NOMO-1 treated with dmso at 0.1 percent for 144 hours (cell line): ENCODE results near the gene WFDC5.
"Not testable (repeated sequence)": the region's sequence is repeated elsewhere in the genome, so short reads cannot be mapped to it uniquely, and the experiment has no call there.

Source experiments
- DNase-seq: peaks from one replicate; lab custom pipeline; 2025; ENCODE audit not compliant: unreplicated experiment; lab: John Stamatoyannopoulos, UW

The WFDC5 gene, protein sequence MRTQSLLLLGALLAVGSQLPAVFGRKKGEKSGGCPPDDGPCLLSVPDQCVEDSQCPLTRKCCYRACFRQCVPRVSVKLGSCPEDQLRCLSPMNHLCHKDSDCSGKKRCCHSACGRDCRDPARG

DNA sequence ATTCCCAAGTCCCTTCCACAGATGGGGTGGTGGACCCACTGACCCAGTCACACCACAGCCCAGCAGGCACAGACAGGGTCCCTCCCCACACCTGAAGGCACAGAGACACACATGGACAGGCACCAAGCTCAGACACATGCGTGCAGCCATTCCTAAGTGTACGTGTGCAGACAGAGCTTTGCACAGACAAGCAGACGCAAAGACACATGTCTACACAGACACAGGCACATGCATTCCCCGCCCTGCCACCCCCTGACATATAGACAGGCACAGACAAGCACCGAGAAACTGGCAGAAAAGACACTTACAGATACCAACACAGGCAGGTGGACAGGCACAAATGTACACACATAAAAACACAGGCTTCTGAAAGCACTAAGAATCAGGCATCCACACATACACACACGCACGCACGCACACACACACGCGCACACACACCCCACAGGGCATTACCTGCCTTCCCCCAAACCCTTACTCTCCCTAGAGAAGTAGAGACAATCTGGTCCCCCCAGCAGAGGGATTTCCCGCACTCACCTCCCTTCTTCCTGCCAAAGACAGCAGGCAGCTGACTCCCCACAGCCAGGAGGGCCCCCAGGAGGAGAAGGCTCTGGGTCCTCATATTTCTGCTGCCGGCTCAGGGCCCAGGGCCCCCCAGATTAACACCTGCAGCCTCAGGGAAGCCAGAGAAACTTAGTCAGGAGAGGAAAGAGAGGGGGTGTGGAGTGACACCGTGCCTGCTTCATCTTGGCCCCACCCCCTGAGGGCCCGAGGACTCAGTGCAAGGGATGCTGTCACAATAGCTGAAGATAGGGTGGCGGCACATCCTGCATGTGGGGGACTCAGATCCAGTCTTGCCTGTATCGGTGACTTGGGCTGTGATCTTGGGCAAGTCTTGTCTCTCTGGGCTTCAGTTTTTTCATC is at the start of gene WFDC5:
TSS of gene WFDC5 (minus strand) at position 710 of the 921 bp plus-strand sequence. CDS start at position 619, 91 bp downstream.
- no peak for DNase-seq

DNA sequence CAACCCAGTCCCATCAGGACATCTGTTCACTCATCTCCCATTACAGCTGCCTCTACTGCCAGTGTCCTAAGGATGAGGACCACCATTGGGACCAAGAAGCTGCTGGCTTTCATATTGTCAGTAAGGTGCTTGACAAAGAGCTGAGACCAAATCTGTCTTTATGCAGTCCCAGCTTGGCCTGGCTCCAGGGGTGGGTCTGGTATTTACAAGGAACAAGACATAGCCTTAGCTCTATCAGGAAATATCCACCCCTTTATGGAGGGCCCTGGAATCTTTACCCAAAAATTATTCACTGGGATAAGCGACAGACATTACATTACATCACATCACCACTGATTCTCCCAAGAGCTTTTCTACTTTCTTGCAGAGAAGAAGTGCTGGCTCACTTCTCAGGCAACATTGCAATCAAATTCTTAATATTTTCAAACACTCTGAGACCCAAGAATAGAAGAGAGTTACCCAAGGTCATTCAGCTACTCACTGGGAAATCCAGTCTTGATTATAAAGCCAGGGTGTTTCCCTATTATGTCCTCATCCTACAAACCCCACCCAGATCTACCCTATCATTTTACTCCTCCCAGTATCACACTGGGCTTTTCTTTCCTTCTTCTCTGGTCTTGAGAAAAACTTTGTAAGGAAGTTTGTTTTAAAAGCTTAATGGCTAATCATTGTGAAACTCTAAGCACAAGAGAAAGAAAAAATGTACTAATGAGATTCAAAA is 48.3 kb upstream of the WFDC5 start:
- DNase-seq, result no peak

DNA sequence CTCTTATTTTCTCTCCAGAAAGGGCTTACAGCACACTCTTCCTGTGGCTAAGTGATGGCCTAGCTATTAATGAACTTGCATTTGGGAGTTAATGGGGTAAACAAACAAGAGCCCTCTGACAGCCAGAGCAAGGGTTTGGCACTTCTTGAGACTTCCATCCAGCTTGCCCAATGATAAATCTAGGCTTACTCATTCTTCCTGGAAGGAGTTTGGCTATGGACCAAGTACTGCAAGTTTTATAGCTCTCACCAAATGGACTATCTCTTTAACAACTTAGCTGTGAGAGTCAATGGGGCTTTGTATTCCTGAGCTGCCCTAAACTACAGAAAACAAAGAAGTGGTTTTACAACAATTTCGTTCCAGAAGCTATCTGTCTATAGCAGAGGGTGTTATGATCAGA is 43.0 kb upstream of the WFDC5 start:
- no peak for DNase-seq

DNA sequence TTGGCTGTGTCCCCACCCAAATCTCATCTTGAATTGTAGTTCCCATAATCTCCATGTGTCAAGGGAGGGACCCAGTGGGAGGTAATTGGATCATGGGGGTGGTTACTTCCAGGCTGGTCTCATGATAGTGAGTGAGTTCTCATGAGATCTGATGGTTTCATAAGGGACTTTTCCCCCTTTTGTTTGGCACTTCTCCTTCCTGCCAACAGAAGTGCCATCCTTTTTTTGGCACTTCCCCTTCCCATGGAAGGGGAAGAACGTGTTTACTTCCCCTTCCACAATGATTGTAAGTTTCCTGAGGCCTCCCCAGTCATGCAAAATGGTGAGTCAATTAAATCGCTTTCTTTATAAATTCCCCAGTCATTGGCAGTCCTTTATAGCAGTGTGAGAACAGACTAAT is 41.7 kb upstream of the WFDC5 start:
- no peak for DNase-seq

DNA sequence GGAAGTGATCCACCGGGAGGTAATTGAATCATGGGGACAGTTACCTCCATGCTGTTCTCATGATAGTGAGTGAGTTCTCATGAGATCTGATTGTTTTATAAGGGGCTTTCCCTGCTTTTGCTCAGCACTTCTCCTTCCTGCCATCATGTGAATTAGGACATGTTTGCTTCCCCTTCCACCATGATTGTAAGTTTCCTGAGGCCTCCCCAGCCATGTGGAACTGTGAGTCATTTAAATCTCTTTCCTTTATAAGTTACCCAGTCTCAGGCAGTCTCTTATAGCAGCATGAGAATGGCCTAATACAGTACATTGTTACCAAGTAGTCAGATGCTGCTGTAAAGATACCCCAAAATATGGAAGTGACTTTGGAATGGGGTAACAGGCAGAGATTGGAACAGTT is 39.8 kb upstream of the WFDC5 start:
- DNase-seq, result not testable (repeated sequence)

DNA sequence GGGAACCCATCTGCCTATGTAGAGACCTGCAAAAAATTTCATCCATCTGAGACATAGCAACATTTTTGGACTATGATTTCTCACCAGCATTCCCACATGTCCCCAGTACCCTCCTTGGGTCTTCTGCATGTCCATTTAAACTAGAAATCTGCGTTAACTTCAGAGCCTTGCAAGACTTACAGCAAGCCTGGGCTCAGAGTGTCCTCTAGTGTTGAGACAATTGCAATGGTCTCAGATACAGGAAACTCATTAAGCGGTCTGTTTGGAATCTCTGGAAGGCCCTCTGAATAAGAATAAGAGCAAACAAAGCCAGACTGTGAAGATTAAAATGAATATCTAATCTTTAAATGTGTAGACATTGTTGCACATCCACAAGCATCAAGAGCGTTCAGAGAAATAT is 39.2 kb upstream of the WFDC5 start:
- DNase-seq, result no peak

DNA sequence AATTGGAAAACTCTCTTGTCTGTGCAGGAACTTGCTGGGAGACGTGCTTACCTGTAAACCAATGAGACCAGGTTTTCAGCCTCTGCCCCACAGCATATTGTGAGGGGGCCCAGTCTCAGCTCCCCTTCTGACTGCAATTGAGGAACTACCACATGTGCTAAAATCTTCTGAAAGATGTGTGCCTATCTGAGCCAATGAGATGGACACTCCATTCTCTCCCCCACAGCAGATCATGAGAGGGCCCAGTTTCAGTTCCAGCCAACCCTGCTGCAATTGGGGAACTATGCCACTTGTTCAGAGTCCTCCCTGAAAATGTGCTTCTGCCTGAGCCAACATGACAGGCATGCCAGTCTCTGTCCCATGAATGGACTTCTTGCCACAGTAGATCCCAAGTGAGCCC is 38.8 kb upstream of the WFDC5 start:
- DNase-seq, result peak; percentile 85

DNA sequence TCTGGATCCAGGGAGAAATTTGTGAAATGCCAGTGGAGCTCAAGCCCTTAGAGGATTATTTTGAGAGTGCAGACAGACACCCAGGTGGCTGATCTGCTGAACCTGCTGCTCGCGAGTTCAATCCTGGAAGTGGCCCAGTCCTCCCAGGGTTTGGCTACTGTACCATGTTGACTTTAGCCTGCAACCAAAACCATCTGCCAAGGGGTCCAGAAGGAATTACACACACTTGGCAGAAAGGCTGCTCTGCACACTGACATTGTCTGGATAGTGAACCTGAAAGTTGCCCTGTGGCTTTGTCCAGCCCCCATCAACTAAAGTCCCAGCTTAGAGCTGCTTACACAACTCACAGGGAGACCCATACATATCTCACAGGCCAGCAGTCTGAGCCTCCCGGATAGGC is 38.2 kb upstream of the WFDC5 start:
- DNase-seq, result no peak

DNA sequence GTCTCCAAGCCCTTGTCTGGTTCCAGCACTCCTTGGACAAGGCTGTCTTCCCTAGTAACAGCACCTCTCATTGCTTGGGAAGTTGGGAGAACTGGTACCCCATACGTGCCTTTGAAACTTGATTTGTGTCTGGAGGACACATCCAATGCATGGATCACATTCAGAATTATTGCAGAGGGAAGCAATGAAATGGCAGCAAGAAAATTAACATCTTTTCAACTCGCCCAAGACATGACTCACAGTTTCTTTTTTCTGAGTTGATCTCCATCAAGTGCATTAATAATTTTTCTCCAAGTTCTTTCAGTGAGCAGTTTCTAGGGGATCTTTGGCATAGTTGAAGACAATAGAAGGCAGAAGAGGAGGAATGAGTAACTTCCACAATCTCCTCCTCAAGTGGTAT is 37.4 kb upstream of the WFDC5 start:
- no peak for DNase-seq

DNA sequence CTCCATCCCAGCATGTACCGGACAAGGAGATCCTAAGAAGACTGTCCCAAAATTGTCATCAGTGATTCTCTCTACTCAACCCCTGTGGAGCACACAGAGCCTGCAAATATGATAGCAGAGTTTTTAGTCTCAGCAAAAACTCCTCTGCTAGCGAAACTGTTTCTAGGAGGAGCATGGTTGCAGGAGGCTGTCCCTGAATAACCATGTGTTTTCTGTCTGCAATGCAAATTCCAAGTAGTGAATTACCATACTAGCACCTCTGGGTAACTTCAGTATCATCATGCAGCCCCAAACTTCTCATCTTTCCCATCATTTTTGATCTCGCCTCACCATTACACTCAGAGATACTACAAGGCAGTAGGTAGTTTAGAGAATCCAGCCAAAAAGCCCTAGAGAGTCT is 34.1 kb upstream of the WFDC5 start:
- DNase-seq, result no peak

DNA sequence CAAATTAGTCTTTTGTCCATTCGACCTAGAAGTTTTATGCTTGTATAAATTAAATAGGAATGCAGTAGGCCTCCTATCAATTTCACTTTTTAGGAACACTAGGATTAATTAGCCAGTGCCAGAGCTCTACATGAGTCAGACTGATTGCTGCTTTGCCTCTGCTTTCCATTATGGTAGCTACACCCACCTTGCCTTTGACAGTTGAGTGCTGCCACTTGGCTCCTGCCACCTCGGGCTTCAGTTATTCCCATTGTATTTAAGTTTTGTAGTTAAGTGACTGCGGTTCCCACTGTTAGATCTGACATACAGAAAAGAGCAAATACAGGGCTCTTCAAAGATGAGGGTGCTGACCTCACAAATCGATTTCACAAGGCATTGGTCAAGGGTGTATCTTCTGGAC is 25.9 kb upstream of the WFDC5 start:
- no peak for DNase-seq

DNA sequence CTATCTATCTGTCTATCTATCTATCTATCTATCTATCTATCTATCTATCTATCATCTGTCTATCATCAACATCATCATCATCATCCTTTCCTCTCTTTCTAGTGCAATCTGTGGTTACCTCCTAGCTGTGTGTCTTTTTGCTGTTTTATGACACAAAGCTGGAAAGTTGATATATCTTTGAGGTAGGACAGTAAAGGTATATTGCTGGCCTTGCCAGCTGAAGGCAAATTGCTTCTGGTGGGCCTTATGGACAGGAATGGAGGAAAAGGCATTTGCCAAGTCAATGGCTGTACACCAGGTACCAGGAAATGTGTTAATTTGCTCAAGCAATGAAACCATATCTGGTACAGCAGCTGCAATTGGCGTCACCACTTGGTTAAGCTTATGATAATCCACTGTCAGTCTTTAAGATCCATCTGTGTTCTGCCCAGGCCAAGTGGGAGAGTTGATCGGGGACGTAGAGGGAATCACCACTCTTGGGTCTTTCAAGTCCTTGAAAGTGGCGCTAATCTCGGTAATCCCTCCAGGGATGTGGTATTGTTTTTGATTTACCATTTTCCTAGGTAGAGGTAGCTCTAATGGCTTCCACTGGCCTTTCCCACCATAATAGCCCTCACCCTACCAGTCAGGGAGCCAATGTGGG is 24.9 kb upstream of the WFDC5 start:
- not testable (repeated sequence) for DNase-seq

DNA sequence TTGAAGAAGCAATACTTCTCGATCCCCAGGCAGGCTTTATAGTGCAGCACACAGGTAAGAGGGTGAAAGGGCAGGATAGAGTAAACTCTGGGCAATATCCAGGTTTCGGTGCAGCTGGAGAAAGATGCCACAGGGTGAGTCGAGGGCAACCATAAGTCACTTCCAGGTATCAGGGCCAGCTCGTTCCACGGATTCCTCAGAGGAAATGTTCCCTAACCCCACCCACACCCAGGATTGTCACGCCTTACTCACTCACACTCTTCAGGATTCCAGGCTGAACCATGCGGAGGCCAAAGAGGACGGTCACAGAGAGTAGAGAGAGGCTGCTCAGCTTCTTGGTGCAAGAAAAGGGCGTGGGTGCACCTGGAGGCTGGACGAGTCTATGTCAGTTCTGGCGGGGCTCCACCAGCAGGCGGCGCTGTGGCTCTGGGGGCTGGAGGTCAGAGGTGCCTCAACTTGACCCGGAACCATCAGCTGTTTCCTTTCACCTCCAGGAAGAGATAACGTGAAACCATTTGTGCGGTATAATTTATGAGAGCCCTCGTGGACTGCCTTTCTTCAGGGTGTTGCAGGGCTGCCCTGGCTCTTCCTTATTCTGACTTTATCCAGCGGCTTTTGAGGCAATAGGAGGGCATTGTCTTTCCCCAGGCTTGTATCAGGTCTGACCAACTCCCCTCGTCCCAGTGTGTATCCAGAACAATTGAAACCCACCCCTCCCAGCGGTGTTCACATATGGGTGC is 23.8 kb upstream of the WFDC5 start:
- DNase-seq, result peak; percentile 47

DNA sequence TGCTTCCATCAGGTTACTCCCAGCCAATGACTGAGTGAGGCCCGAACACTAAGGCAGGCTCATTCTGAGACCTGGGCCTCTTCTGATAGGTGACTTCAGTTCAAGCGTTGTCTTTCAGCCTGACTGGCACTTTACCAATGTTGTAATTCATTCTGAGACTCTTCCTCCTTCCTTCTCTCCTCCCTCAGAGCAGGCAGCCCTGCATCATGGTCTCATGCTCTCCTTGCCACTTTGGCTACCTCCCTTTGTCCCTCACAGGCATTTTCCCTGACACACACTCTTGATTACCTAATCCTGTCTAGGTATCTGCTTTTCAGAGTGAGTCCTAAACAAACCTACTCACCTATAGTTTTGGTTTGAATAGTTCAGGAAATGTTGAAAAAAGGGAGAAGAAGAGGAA is 21.9 kb upstream of the WFDC5 start:
- DNase-seq, result no peak

DNA sequence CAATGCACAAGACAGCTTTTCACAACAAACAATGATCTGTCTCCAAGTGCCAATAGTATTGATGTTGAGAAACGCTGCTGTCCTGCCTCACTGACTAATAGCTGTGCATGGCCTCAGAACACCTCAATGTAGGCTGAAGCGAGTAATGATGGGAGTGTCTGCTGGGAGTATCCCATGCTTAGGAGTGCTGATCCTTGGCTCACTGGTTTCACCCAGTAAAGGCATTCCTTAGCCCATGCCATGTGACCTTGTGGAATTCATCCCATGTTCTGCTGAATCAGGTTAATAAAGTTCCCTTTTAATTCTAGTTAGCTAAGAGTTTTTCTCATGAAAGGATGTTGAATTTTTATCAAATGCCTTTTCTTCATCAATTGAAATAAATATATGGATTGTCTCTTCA is 13.1 kb upstream of the WFDC5 start:
- no peak for DNase-seq

DNA sequence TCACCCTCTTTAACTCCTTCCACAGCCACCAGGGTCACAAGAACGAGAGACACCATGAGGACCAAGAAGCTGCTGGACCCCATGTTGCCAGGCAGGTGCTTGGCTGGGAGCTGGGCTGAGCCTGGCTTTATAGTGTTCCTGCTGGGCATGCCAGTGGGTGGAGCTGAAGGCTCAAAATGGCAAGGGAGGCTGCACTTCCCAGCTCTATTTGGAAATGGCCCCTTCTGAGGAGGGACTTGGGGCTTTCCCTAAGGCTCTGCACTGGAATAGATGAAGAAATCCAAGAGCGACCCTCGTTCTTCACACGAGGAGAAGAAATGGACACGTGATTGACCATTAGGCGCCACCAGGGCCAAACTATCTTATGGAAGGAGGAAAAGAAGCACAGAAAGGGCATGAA is 9.4 kb upstream of the WFDC5 start, which contains the start of gene WFDC12:
TSS of gene WFDC12 (minus strand) at position 101 of the 400 bp plus-strand sequence. CDS start at position 83, 18 bp downstream.
- DNase-seq, result no peak

DNA sequence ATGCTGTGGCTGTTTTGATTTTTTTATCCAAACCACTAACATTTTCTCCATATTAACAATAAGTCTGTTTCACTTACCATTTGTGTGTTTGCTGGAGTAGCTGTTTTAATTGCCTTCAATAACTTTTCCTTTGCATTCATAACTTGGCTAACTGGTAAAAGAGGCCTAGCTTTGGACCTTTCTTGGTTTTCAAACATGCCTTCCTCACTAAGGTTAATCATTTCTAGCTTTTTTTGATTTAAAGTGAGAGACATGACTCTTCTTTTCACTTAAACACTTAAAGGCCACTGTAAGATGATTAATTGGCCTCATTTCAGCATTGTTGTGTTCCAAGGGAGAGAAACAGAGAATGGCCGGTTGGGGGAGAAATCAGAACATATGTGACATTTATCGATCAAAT is 6.4 kb upstream of the WFDC5 start:
- DNase-seq, result no peak

DNA sequence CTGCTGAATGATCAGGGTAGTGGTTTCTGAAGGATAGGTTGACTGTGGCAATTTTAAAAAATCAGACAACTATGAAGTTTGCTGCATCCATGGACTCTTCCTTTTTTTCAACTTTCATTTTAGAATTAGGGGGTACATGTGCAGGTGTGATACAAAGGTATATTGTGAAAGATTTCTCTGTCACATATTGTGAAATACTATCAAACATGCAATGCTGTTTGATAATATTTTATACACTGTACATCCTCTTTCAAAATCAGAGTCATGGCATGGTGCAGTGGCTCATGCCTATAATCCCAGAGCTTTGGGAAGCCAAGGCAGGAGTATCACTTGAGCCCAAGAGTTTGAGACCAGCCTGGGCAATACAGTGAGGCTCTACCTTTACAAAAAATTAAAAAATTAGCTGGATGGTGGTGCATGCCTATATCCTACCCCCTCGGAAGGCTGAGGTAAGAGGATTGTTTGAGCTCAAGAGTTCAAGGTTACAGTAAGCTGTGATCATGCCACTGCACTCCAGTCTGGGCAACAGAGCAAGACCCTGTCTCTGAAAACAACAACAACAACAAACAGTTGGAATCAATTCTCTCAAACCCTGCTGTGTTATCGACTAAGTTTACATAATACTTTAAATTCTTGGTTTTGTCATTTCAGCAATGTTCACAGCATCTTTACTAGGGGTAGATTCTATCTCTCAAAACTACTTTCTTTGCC is 4.7 kb upstream of the WFDC5 start:
- DNase-seq, result no peak

DNA sequence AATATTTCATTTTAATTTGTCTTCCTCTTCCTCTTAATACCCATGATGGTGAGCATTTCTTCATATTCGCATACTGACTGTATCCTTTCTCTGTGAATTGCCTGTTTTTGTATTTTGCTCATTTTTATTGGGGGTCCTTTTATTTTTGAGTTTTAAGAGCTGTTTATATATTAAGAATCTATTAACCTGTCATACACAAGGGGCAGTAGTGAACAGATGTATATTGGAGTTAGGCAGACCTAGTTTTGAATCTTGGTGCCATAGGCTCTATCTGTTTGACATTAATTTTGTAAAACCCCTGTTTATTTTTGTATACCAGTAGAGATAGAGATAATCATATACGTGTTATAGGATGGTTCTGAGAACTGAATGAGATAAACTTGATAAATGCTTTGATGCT is 3.1 kb upstream of the WFDC5 start:
- no peak for DNase-seq

DNA sequence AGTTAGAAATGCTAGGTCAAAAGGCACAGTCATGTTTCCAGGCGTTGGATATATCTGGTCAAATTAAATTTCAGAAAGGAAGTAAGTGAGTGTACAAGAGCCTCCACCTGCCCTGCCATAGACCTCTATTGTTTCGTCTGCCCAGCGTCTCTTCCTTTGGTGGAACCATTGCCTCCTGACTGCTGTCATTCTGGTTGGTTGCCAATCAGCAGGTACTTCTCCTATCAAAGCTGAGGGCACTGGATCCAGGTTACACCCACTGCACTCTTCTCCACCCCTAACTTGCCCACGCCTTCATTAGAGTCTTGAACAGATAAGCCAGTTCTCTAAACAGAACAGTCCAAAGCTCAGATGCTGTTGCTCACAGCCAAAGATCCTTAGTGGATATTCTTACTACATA is 2.6 kb upstream of the WFDC5 start:
- DNase-seq, result no peak
